CD4-positive, alpha-beta T cell treated with Interleukin-6 at 100 ng/mL for 8 hours (primary cell): ENCODE measurements around the gene DCAF8.

Experiments
- DNase-seq: peaks from one replicate; pipeline ENCODE4 v3.0.0-alpha.2; 2020; ENCODE audit warnings: mixed read lengths, low spot score

Gene DCAF8

GRCh38 chr1:160227034-160227433 lies 35.3 kb downstream of the DCAF8 start:
- DNase-seq, result no peak

GRCh38 chr1:160226623-160227022 lies 35.7 kb downstream of the DCAF8 start:
- DNase-seq, result no peak

- DNase-seq, result no peak
These were observed 37.0 kb downstream of the DCAF8 start for GRCh38 chr1:160225345-160225744.

- DNase-seq, result no peak
These were observed 37.7 kb downstream of the DCAF8 start for GRCh38 chr1:160224606-160225005.

GRCh38 chr1:160222546-160222945 lies 39.8 kb downstream of the DCAF8 start:
- no peak for DNase-seq

- no peak for DNase-seq
These were observed 41.3 kb downstream of the DCAF8 start for GRCh38 chr1:160221089-160221488.

GRCh38 chr1:160220301-160220700 lies 42.0 kb downstream of the DCAF8 start:
- no peak for DNase-seq

- no peak for DNase-seq
These were observed 43.1 kb downstream of the DCAF8 start for GRCh38 chr1:160219062-160219929.

- no peak for DNase-seq
These were observed 44.8 kb downstream of the DCAF8 start for GRCh38 chr1:160217481-160218051.

- DNase-seq, result no peak
These were observed 46.0 kb downstream of the DCAF8 start for GRCh38 chr1:160216301-160216700.

- no peak for DNase-seq
These were observed 47.7 kb downstream of the DCAF8 start for GRCh38 chr1:160214481-160215140.

GRCh38 chr1:160211046-160211790 lies 51.1 kb downstream of the DCAF8 start:
- DNase-seq, result no peak

- DNase-seq, result no peak
These were observed 51.8 kb downstream of the DCAF8 start for GRCh38 chr1:160210561-160210960.

- DNase-seq, result no peak
These were observed 52.9 kb downstream of the DCAF8 start for GRCh38 chr1:160209321-160210046.

GRCh38 chr1:160208557-160209320 lies 53.6 kb downstream of the DCAF8 start:
- no peak for DNase-seq

- no peak for DNase-seq
These were observed 54.4 kb downstream of the DCAF8 start for GRCh38 chr1:160207771-160208556.

GRCh38 chr1:160207118-160207650 lies 55.2 kb downstream of the DCAF8 start:
- no peak for DNase-seq

GRCh38 chr1:160206421-160207117 lies 55.8 kb downstream of the DCAF8 start:
- no peak for DNase-seq

- DNase-seq, result peak; percentile 37
These were observed 56.3 kb downstream of the DCAF8 start for GRCh38 chr1:160206036-160206389.
